GM21825 (cell line): Measurements from ENCODE around the gene ASB16.
A peak's percentile ranks its signal among the peaks of the same experiment; 100 is the strongest.
"Not testable (repeated sequence)": the region's sequence is repeated elsewhere in the genome, so short reads cannot be mapped to it uniquely, and the experiment has no call there.

ENCODE experiments used
- ATAC-seq: cut with Tn5 transposase; IDR thresholded peaks from one replicate; pipeline ENCODE4 v1.9.1; 2021; ENCODE audit warnings: mild to moderate bottlenecking, moderate library complexity; ENCODE audit not compliant: unreplicated experiment

Gene ASB16

GRCh38 chr17:44146375-44147346 is 23.8 kb upstream of the ASB16 start:
- no peak for ATAC-seq

- ATAC-seq, result no peak
These were observed 22.7 kb upstream of the ASB16 start for GRCh38 chr17:44147812-44148211.

- not testable (repeated sequence) for ATAC-seq
These were observed 21.4 kb upstream of the ASB16 start for GRCh38 chr17:44149066-44149465.

- ATAC-seq, result no peak
These were observed 20.7 kb upstream of the ASB16 start for GRCh38 chr17:44149750-44150329.

GRCh38 chr17:44152875-44153274 is 17.6 kb upstream of the ASB16 start:
- ATAC-seq, result no peak

GRCh38 chr17:44155488-44155887 is 15.0 kb upstream of the ASB16 start:
- ATAC-seq, result no peak

- no peak for ATAC-seq
These were observed 10.8 kb upstream of the ASB16 start for GRCh38 chr17:44159519-44160210.

GRCh38 chr17:44164476-44164875 is 6.0 kb upstream of the ASB16 start:
- ATAC-seq, result no peak

GRCh38 chr17:44167181-44167861 is 3.2 kb upstream of the ASB16 start:
- ATAC-seq, result no peak

- ATAC-seq, result no peak
These were observed 387 bp upstream of the ASB16 start for GRCh38 chr17:44170135-44170498.

GRCh38 chr17:44171931-44172455 is 1.5 kb downstream of the ASB16 start:
- ATAC-seq, result no peak

- no peak for ATAC-seq
These were observed 3.9 kb downstream of the ASB16 start for GRCh38 chr17:44174427-44174826.

GRCh38 chr17:44176257-44176656 is 5.8 kb downstream of the ASB16 start:
- ATAC-seq, result no peak

- ATAC-seq, result no peak
These were observed 6.4 kb downstream of the ASB16 start for GRCh38 chr17:44176671-44177501.

- ATAC-seq, result no peak
These were observed 7.1 kb downstream of the ASB16 start for GRCh38 chr17:44177640-44178039.

- ATAC-seq, result no peak
These were observed 7.6 kb downstream of the ASB16 start for GRCh38 chr17:44178133-44178532.

- ATAC-seq, result no peak
These were observed 12.5 kb downstream of the ASB16 start for GRCh38 chr17:44183024-44183423.

- no peak for ATAC-seq
These were observed 13.8 kb downstream of the ASB16 start for GRCh38 chr17:44184212-44184810.

GRCh38 chr17:44186307-44187130 is 16.0 kb downstream of the ASB16 start, which contains the start of gene TMUB2:
Gene TMUB2, plus strand, starts transcription at chr17:44186972. Its CDS starts 737 bp downstream, at chr17:44187709.
- peak; percentile 74 for ATAC-seq
